PC-3 (cell line): ENCODE measurements around the gene LY6G5C. TPM values are rescaled to one million over a fixed set of nuclear protein-coding genes. Genes with fewer than 3 reads are reported as not detected.

Experiments
- ATAC-seq: fragments of 200-7000 bp; cut with Tn5 transposase; 2 replicates; pipeline ENCODE4 v1.9.1; 2020; ENCODE audit warnings: mild to moderate bottlenecking, moderate library complexity
- BruUV-seq: library from RNA; stranded (reverse); fragments of 400-500 nt; replicated peaks from 2 replicates; lab custom pipeline; 2021; lab: Mats Ljungman, UMichigan
- CTCF ChIA-PET: fragments of 300-600 bp; sonication (Branson Sonifier 250); formaldehyde crosslinking; loops from one replicate; lab custom pipeline; 2022; ENCODE audit warnings: antibody characterized with exemption; lab: Charles Lee
- POLR2A ChIA-PET: fragments of 300-600 bp; sonication (Branson Sonifier 250); formaldehyde crosslinking; loops from one replicate; lab custom pipeline; 2022; ENCODE audit warnings: antibody characterized with exemption; ENCODE audit not compliant: unreplicated experiment; lab: Charles Lee
- DNase-seq: peaks from one replicate; pipeline ENCODE4 v3.0.0-alpha.2; 2015
- H2AFZ ChIP-seq: fragments of 300-600 bp; sonication (generic); 2 replicates; pipeline ENCODE4 v1.6.0; 2016; ENCODE audit warnings: antibody characterized with exemption, low read length
- H3F3A ChIP-seq: fragments of 300-600 bp; sonication (generic); one replicate; pipeline ENCODE4 v1.6.0; 2017; ENCODE audit warnings: antibody characterized with exemption, low read length, control low read depth, mild to moderate bottlenecking; ENCODE audit not compliant: unreplicated experiment
- H3K27ac ChIP-seq: fragments of 300-600 bp; sonication (generic); 2 replicates; pipeline ENCODE4 v1.5.1; 2016; ENCODE audit warnings: mild to moderate bottlenecking, low read length
- H3K27me3 ChIP-seq: fragments of 300-600 bp; sonication (generic); 2 replicates; pipeline ENCODE4 v1.6.1; 2016; ENCODE audit warnings: low read length, mixed read lengths
- H3K36me3 ChIP-seq: fragments of 300-600 bp; sonication (generic); 2 replicates; pipeline ENCODE4 v1.6.1; 2016; ENCODE audit warnings: low read depth, mixed run types, low read length, mixed read lengths
- H3K4me1 ChIP-seq: fragments of 300-600 bp; sonication (generic); 2 replicates; pipeline ENCODE4 v1.5.1; 2016; ENCODE audit warnings: low read length; ENCODE audit not compliant: insufficient read depth
- H3K4me2 ChIP-seq: fragments of 300-600 bp; sonication (generic); 2 replicates; pipeline ENCODE4 v1.6.0; 2016; ENCODE audit warnings: low read length
- H3K4me3 ChIP-seq: fragments of 300-600 bp; sonication (generic); 2 replicates; pipeline ENCODE4 v1.5.1; 2016; ENCODE audit warnings: mild to moderate bottlenecking, low read length, mixed read lengths
- H3K79me2 ChIP-seq: fragments of 300-600 bp; sonication (generic); 2 replicates; pipeline ENCODE4 v1.6.1; 2017; ENCODE audit warnings: low read length, mixed read lengths
- H3K9ac ChIP-seq: fragments of 300-600 bp; sonication (generic); 2 replicates; pipeline ENCODE4 v1.6.0; 2016; ENCODE audit warnings: mild to moderate bottlenecking, low read length
- H3K9me2 ChIP-seq: fragments of 300-600 bp; sonication (generic); replicated peaks from 2 replicates; pipeline ENCODE4 v1.6.1; 2016; ENCODE audit warnings: mixed run types, low read length, mixed read lengths
- H3K9me3 ChIP-seq: fragments of 300-600 bp; sonication (generic); 2 replicates; pipeline ENCODE4 v1.6.1; 2016; ENCODE audit warnings: low read length, mixed read lengths
- H4K20me1 ChIP-seq: fragments of 300-600 bp; sonication (generic); 2 replicates; pipeline ENCODE4 v1.6.1; 2016; ENCODE audit warnings: low read length, mixed read lengths
- CTCF ChIP-seq: fragments of 300-600 bp; sonication (generic); conservative IDR thresholded peaks from 2 replicates; pipeline ENCODE4 v1.5.1; 2017; ENCODE audit warnings: antibody characterized with exemption, low read depth, mild to moderate bottlenecking, low read length
- EZH2 ChIP-seq: fragments of 300-600 bp; sonication (generic); IDR thresholded peaks from one replicate; pipeline ENCODE4 v1.6.1; 2017; ENCODE audit warnings: antibody characterized with exemption, mild to moderate bottlenecking, low read length; ENCODE audit not compliant: unreplicated experiment
- EZH2phosphoT487 ChIP-seq: fragments of 300-600 bp; sonication (generic); IDR thresholded peaks from 2 replicates; pipeline ENCODE4 v1.6.1; 2018; ENCODE audit warnings: mild to moderate bottlenecking, antibody characterized with exemption, low read length, borderline replicate concordance
- intact Hi-C: fragments of 100-400 bp; cut with micrococcal nuclease; formaldehyde crosslinking; loops from 2 replicates; pipeline ENCODE4 v1.9.0; 2023
- total RNA-seq: library from RNA; depleted of rRNA; stranded (reverse); fragments of >200 nt; gene quantifications from 2 replicates; pipeline ENCODE4 v1.2.3, GENCODE V29; 2014

The LY6G5C gene
- total RNA-seq, 1 experiment from 2014 or later = 1.8 TPM

GRCh38 chr6:31725502-31726350 is 44.9 kb upstream of the LY6G5C start:
- H4K20me1 ChIP-seq = no peaks in the 10 kb centered on the region
- DNase-seq = no peak
- H3K79me2 ChIP-seq = no peaks in the 10 kb centered on the region
- peaks cover 1% of the 10 kb centered on the region; the same call in 1 of the 2 replicates for H3K36me3 ChIP-seq
- intact Hi-C loops = no loop called here
- no peaks in the 10 kb centered on the region for H3K9me3 ChIP-seq
- H3F3A ChIP-seq = no peaks in the 10 kb centered on the region
- CTCF ChIA-PET = no interaction called here
- H2AFZ ChIP-seq = no peak overlapping the region
- no peak overlapping the region for H3K9ac ChIP-seq
- BruUV-seq = no TSS peak
- H3K4me3 ChIP-seq = no peak overlapping the region
- TF ChIP-seq CTCF (no peak), EZH2 (no peak), EZH2phosphoT487 (no peak)
- no peaks in the 10 kb centered on the region for H3K4me1 ChIP-seq
- no peak for ATAC-seq
- H3K27ac ChIP-seq = no peak overlapping the region
- no peaks in the 10 kb centered on the region for H3K27me3 ChIP-seq
- H3K9me2 ChIP-seq = no peaks in the 10 kb centered on the region
- POLR2A ChIA-PET = interaction anchor here (0.7 kb wide), 1 partner anchor 24 kb away, joined by 21 read pairs; no protein-coding TSS in a partner anchor
- H3K4me2 ChIP-seq = no peak overlapping the region

GRCh38 chr6:31723980-31724691 is 43.3 kb upstream of the LY6G5C start:
- BruUV-seq = no TSS peak

More at GRCh38 chr6:31723980-31724691, 43.3 kb upstream of the LY6G5C start:
- H2AFZ ChIP-seq = no peak overlapping the region
- ChIA-PET POLR2A (no interaction called here), CTCF (no interaction called here)
- H3K79me2 ChIP-seq = no peaks in the 10 kb centered on the region
- peaks cover 10% of the 10 kb centered on the region for H3K4me1 ChIP-seq
- no peaks in the 10 kb centered on the region for H3F3A ChIP-seq
- no peak for TF ChIP-seq CTCF
- no peak for TF ChIP-seq EZH2
- no peak for TF ChIP-seq EZH2phosphoT487
- H3K4me2 ChIP-seq = no peak overlapping the region
- intact Hi-C loops = no loop called here
- no peaks in the 10 kb centered on the region for H3K36me3 ChIP-seq
- no peaks in the 10 kb centered on the region for H3K9me2 ChIP-seq
- ATAC-seq (no peak), DNase-seq (no peak)
- no peaks in the 10 kb centered on the region for H4K20me1 ChIP-seq
- H3K27me3 ChIP-seq = no peaks in the 10 kb centered on the region
- H3K9me3 ChIP-seq = no peaks in the 10 kb centered on the region
- no peak overlapping the region for H3K27ac ChIP-seq
- no peak overlapping the region for H3K9ac ChIP-seq
- no peak overlapping the region for H3K4me3 ChIP-seq
